ENCODE results near the gene TSSK3. TPM values are rescaled to one million over a fixed set of nuclear protein-coding genes. Genes with fewer than 3 reads are reported as not detected.

Gene TSSK3
- 0.79 TPM for total RNA-seq
- polyA plus RNA-seq = 0.73 TPM

GRCh38 chr1:32362474-32363313 lies at the start of gene TSSK3, which contains the start of gene FAM229A:
Gene TSSK3, plus strand, starts transcription at chr1:32362539. Its CDS starts 163 bp downstream, at chr1:32362702.
Gene FAM229A, minus strand, starts transcription at chr1:32362485. Its CDS starts 394 bp downstream, at chr1:32362091.
- DNase-seq (ENCODE audit: extremely low spot score) = no peak
- Histone ChIP-seq H3K4me1 (ENCODE audit: insufficient read depth) (peaks cover 3% of the 10 kb centered on the region), H3K36me3 (ENCODE audit: insufficient read depth) (no peaks in the 10 kb centered on the region), H3K27ac (ENCODE audit: low read depth) (no peak within 1 kb of the TSS), H3K4me3 (ENCODE audit: low read depth, low read length) (peak within 1 kb of the TSS; percentile 34)
- 59% methylated on average over 17 of the region's 17 CpGs for WGBS

GRCh38 chr1:32316903-32317277 lies 45.4 kb upstream of the TSSK3 start:
- 77% methylated on average over 3 of the region's 3 CpGs for WGBS
- Histone ChIP-seq H3K36me3 (ENCODE audit: insufficient read depth) (peaks cover 2% of the 10 kb centered on the region), H3K4me1 (ENCODE audit: insufficient read depth) (no peaks in the 10 kb centered on the region), H3K27ac (ENCODE audit: low read depth) (no peak overlapping the region), H3K4me3 (ENCODE audit: low read depth, low read length) (no peak overlapping the region)
- no peak for DNase-seq (ENCODE audit: extremely low spot score)

- no peak overlapping the region for H3K27ac ChIP-seq (ENCODE audit: low read depth)
- H3K4me3 ChIP-seq (ENCODE audit: low read depth, low read length) = no peak overlapping the region
- no peak for DNase-seq (ENCODE audit: extremely low spot score)
- peaks cover 2% of the 10 kb centered on the region for H3K36me3 ChIP-seq (ENCODE audit: insufficient read depth)
- WGBS = 96% methylated on average over 10 of the region's 10 CpGs
- H3K4me1 ChIP-seq (ENCODE audit: insufficient read depth) = no peaks in the 10 kb centered on the region
Measured at GRCh38 chr1:32318127-32318869, 44.0 kb upstream of the TSSK3 start.

- Histone ChIP-seq H3K36me3 (ENCODE audit: insufficient read depth) (peaks cover 1% of the 10 kb centered on the region), H3K4me3 (ENCODE audit: low read depth, low read length) (no peak overlapping the region), H3K27ac (ENCODE audit: low read depth) (no peak overlapping the region), H3K4me1 (ENCODE audit: insufficient read depth) (no peaks in the 10 kb centered on the region)
- DNase-seq (ENCODE audit: extremely low spot score) = no peak
- WGBS = 46% methylated on average over 5 of the region's 5 CpGs
Measured at GRCh38 chr1:32321712-32322291, 40.5 kb upstream of the TSSK3 start.

- H3K27ac ChIP-seq (ENCODE audit: low read depth) = no peak overlapping the region
- no peak for DNase-seq (ENCODE audit: extremely low spot score)
- no peaks in the 10 kb centered on the region for H3K36me3 ChIP-seq (ENCODE audit: insufficient read depth)
- no peak overlapping the region for H3K4me3 ChIP-seq (ENCODE audit: low read depth, low read length)
- no peaks in the 10 kb centered on the region for H3K4me1 ChIP-seq (ENCODE audit: insufficient read depth)
- 94% methylated on average over 11 of the region's 11 CpGs for WGBS
Measured at GRCh38 chr1:32327204-32327603, 35.1 kb upstream of the TSSK3 start.

GRCh38 chr1:32329931-32330466 lies 32.3 kb upstream of the TSSK3 start:
- Histone ChIP-seq H3K27ac (ENCODE audit: low read depth) (no peak overlapping the region), H3K4me3 (ENCODE audit: low read depth, low read length) (no peak overlapping the region), H3K36me3 (ENCODE audit: insufficient read depth) (no peaks in the 10 kb centered on the region), H3K4me1 (ENCODE audit: insufficient read depth) (no peaks in the 10 kb centered on the region)
- DNase-seq (ENCODE audit: extremely low spot score) = no peak
- WGBS = 88% methylated on average over 4 of the region's 4 CpGs

- DNase-seq (ENCODE audit: extremely low spot score) = no peak
- H3K27ac ChIP-seq (ENCODE audit: low read depth) = no peak overlapping the region
- no peak overlapping the region for H3K4me3 ChIP-seq (ENCODE audit: low read depth, low read length)
- 86% methylated on average over 12 of the region's 12 CpGs for WGBS
- no peaks in the 10 kb centered on the region for H3K36me3 ChIP-seq (ENCODE audit: insufficient read depth)
- no peaks in the 10 kb centered on the region for H3K4me1 ChIP-seq (ENCODE audit: insufficient read depth)
Measured at GRCh38 chr1:32330558-32331151, 31.7 kb upstream of the TSSK3 start.

- Histone ChIP-seq H3K4me1 (ENCODE audit: insufficient read depth) (no peaks in the 10 kb centered on the region), H3K36me3 (ENCODE audit: insufficient read depth) (no peaks in the 10 kb centered on the region), H3K4me3 (ENCODE audit: low read depth, low read length) (no peak overlapping the region), H3K27ac (ENCODE audit: low read depth) (no peak overlapping the region)
- DNase-seq (ENCODE audit: extremely low spot score) = no peak
- WGBS = 89% methylated on average over 12 of the region's 12 CpGs
Measured at GRCh38 chr1:32331549-32331948, 30.8 kb upstream of the TSSK3 start.

- no peak for DNase-seq (ENCODE audit: extremely low spot score)
- 72% methylated on average over 3 of the region's 3 CpGs for whole genome bisulfite sequencing
- no peaks in the 10 kb centered on the region for H3K36me3 ChIP-seq (ENCODE audit: insufficient read depth)
- no peaks in the 10 kb centered on the region for H3K4me1 ChIP-seq (ENCODE audit: insufficient read depth)
- H3K27ac ChIP-seq (ENCODE audit: low read depth) = no peak overlapping the region
- no peak overlapping the region for H3K4me3 ChIP-seq (ENCODE audit: low read depth, low read length)
Measured at GRCh38 chr1:32332290-32333079, 29.9 kb upstream of the TSSK3 start.

GRCh38 chr1:32333251-32333963 lies 28.9 kb upstream of the TSSK3 start:
- Histone ChIP-seq H3K27ac (ENCODE audit: low read depth) (no peak overlapping the region), H3K4me3 (ENCODE audit: low read depth, low read length) (no peak overlapping the region), H3K36me3 (ENCODE audit: insufficient read depth) (no peaks in the 10 kb centered on the region), H3K4me1 (ENCODE audit: insufficient read depth) (no peaks in the 10 kb centered on the region)
- 83% methylated on average over 3 of the region's 3 CpGs for WGBS
- no peak for DNase-seq (ENCODE audit: extremely low spot score)

GRCh38 chr1:32334274-32334861 lies 28.0 kb upstream of the TSSK3 start:
- Histone ChIP-seq H3K4me3 (ENCODE audit: low read depth, low read length) (no peak overlapping the region), H3K27ac (ENCODE audit: low read depth) (no peak overlapping the region), H3K36me3 (ENCODE audit: insufficient read depth) (no peaks in the 10 kb centered on the region), H3K4me1 (ENCODE audit: insufficient read depth) (no peaks in the 10 kb centered on the region)
- DNase-seq (ENCODE audit: extremely low spot score) = no peak
- WGBS = 57% methylated on average over 9 of the region's 9 CpGs

Data from urinary bladder (tissue), 4 donors.